Uterus (tissue), 2 donors: ENCODE results near the gene CBFA2T2.

Experiments
- CTCF ChIP-seq, 4 experiments: fragments of 200-600 bp in 2 of 4; fragments of 450-650 bp in 2 of 4; sonication (generic) in 2 of 4; IDR thresholded peaks; one replicate each; pipeline ENCODE4 v1.5.1; 2016 to 2019; ENCODE audit warnings: antibody characterized with exemption in 4 of 4, mild to moderate bottlenecking in 2 of 4, moderate library complexity in 1 of 4
- POLR2A ChIP-seq, 2 donors: fragments of 450-650 bp; IDR thresholded peaks; one replicate each; pipeline ENCODE4 v1.6.1; 2016; ENCODE audit warnings: antibody characterized with exemption in 2 of 2, mild to moderate bottlenecking in 1 of 2, moderate library complexity in 1 of 2

GRCh38 chr20:33687993-33688937, 198.4 kb downstream of the CBFA2T2 start:
- no peak for TF ChIP-seq CTCF (IDR thresholded peaks at IDR 0.05)
- TF ChIP-seq POLR2A (IDR thresholded peaks at IDR 0.05): no peak
